ACHN (cell line): ENCODE results near the gene DEFB114.

Source experiments
- DNase-seq: peaks from one replicate; pipeline ENCODE4 v3.0.0-alpha.2; 2015
- in situ Hi-C: cut with HindIII; loops from 2 replicates; pipeline ENCODE4 v1.10.0; 2017; ENCODE audit warnings: low sequenced_read_pairs, low pct_ligation_motif_present, low pct_unique_long_range_greater_than_20kb

DEFB114 gene

GRCh38 chr6:49964064-49964463 is at the start of gene DEFB114:
Gene DEFB114 (minus strand): TSS chr6:49964164. CDS start chr6:49964105, 59 bp downstream.
- no peak for DNase-seq
- in situ Hi-C loops = no loop called here

GRCh38 chr6:50007819-50008218 is 43.9 kb upstream of the DEFB114 start:
- in situ Hi-C loops = no loop called here

GRCh38 chr6:50003139-50003538 is 39.2 kb upstream of the DEFB114 start:
- in situ Hi-C loops = no loop called here
- DNase-seq = no peak

More at GRCh38 chr6:50007819-50008218, 43.9 kb upstream of the DEFB114 start:
- DNase-seq = no peak

GRCh38 chr6:49995278-49995677 is 31.3 kb upstream of the DEFB114 start:
- DNase-seq = no peak
- in situ Hi-C loops = no loop called here

GRCh38 chr6:49988900-49989299 is 24.9 kb upstream of the DEFB114 start:
- DNase-seq = no peak
- in situ Hi-C loops = no loop called here

GRCh38 chr6:49987749-49988148 is 23.8 kb upstream of the DEFB114 start:
- in situ Hi-C loops = no loop called here
- DNase-seq = no peak

- in situ Hi-C loops = no loop called here
- DNase-seq = no peak
Observed at GRCh38 chr6:49986551-49986950, 22.6 kb upstream of the DEFB114 start.

GRCh38 chr6:49982046-49982445 is 18.1 kb upstream of the DEFB114 start:
- in situ Hi-C loops = no loop called here
- no peak for DNase-seq

GRCh38 chr6:49980898-49981297 is 16.9 kb upstream of the DEFB114 start:
- no peak for DNase-seq
- in situ Hi-C loops = no loop called here

GRCh38 chr6:49979584-49979983 is 15.6 kb upstream of the DEFB114 start:
- no peak for DNase-seq
- in situ Hi-C loops = no loop called here

GRCh38 chr6:49978332-49979226 is 14.6 kb upstream of the DEFB114 start:
- no peak for DNase-seq
- in situ Hi-C loops = no loop called here

GRCh38 chr6:49969605-49970004 is 5.6 kb upstream of the DEFB114 start, which contains the start of gene DEFB113:
Gene DEFB113 (minus strand): TSS chr6:49969625. CDS start chr6:49969625, 0 bp downstream.
- DNase-seq = no peak
- in situ Hi-C loops = no loop called here

GRCh38 chr6:49966823-49967222 is 2.9 kb upstream of the DEFB114 start:
- no peak for DNase-seq
- in situ Hi-C loops = no loop called here

- in situ Hi-C loops = no loop called here
- no peak for DNase-seq
Observed at GRCh38 chr6:49966334-49966733, 2.4 kb upstream of the DEFB114 start.

GRCh38 chr6:49958180-49958579 is 5.8 kb downstream of the DEFB114 start:
- in situ Hi-C loops = no loop called here

GRCh38 chr6:49955847-49956246 is 8.1 kb downstream of the DEFB114 start:
- in situ Hi-C loops = no loop called here
- no peak for DNase-seq

More at GRCh38 chr6:49958180-49958579, 5.8 kb downstream of the DEFB114 start:
- no peak for DNase-seq

GRCh38 chr6:49951926-49952325 is 12.0 kb downstream of the DEFB114 start:
- no peak for DNase-seq
- in situ Hi-C loops = no loop called here

- in situ Hi-C loops = no loop called here
- no peak for DNase-seq
Observed at GRCh38 chr6:49950415-49950751, 13.6 kb downstream of the DEFB114 start.

- in situ Hi-C loops = no loop called here
Observed at GRCh38 chr6:49949062-49949461, 14.9 kb downstream of the DEFB114 start.

GRCh38 chr6:49946835-49947234 is 17.1 kb downstream of the DEFB114 start:
- no peak for DNase-seq
- in situ Hi-C loops = no loop called here

More at GRCh38 chr6:49949062-49949461, 14.9 kb downstream of the DEFB114 start:
- no peak for DNase-seq
